GM21619 (cell line): Measurements from ENCODE around the gene MMAB.
"Not testable (repeated sequence)": the region's sequence is repeated elsewhere in the genome, so short reads cannot be mapped to it uniquely, and the experiment has no call there.

Experiments used
- ATAC-seq: cut with Tn5 transposase; IDR thresholded peaks from one replicate; pipeline ENCODE4 v1.9.1; 2021; ENCODE audit not compliant: unreplicated experiment

MMAB gene

GRCh38 chr12:109604132-109604585 is 30.9 kb upstream of the MMAB start:
- no peak for ATAC-seq

GRCh38 chr12:109602132-109602531 is 28.8 kb upstream of the MMAB start:
- ATAC-seq = not testable (repeated sequence)

DNA sequence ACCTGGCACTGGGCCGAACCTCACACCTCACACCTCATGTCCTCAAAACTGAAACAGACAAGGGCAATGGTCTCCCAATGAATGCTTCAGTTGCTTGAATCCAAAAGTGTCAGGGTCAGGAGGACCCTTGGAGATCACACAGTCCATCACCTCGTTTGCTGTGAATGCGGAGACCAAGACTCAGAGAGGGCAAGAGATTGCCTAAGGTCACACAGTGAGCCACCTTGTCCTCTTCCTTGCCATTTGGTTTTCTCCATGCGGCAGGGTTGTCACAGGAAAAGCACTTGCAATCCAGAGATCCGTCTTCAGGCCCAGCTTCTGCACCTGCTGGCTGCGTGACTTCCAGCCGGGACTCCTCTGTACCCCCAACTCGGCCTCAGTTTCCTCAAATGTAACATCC is 28.3 kb upstream of the MMAB start:
- ATAC-seq = no peak

GRCh38 chr12:109600995-109601394 is 27.7 kb upstream of the MMAB start:
- no peak for ATAC-seq

GRCh38 chr12:109600481-109600880 is 27.2 kb upstream of the MMAB start:
- no peak for ATAC-seq

DNA sequence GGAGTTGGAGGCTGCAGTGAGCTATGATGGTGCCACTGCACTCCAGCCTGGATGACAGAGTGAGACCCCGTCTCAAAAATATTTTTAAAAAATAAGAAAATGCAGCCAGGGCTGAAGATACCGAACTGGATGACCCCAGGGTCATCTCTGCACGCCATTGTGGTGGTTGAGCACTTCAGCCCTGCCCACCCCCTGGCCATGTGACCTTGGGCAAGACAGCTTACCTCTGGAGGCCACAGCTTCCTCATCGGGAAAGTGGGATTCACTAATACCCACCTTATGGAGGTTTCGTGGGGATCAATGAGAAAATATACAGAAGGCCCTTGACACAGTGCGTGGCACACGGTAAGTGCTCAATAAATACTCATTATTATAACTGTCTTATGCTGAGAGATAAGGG is 25.8 kb upstream of the MMAB start:
- ATAC-seq = no peak

DNA sequence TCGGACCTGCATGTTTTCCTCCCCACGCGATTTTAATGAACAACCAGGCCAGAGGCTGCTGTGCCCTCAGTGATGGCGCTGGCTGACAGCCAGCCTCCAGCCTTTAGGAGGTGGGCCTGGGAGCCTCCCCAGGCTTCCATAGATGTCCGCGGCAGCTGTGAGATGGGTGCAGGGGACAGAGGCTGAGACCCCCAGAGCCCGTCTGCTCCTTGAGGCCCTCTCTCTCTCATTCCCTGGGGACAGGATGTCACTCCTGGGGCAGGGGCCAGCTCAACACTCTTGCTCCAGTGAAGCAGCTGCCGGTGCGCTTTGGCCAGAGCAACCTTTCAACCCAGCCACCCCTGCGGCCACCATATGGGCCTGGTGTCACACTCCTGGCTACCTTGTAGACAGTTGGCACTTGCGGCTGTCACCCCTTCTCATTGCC is 25.1 kb upstream of the MMAB start:
- ATAC-seq = no peak

GRCh38 chr12:109597795-109598427 is 24.6 kb upstream of the MMAB start:
- no peak for ATAC-seq

GRCh38 chr12:109597414-109597794 is 24.1 kb upstream of the MMAB start:
- ATAC-seq = no peak

DNA sequence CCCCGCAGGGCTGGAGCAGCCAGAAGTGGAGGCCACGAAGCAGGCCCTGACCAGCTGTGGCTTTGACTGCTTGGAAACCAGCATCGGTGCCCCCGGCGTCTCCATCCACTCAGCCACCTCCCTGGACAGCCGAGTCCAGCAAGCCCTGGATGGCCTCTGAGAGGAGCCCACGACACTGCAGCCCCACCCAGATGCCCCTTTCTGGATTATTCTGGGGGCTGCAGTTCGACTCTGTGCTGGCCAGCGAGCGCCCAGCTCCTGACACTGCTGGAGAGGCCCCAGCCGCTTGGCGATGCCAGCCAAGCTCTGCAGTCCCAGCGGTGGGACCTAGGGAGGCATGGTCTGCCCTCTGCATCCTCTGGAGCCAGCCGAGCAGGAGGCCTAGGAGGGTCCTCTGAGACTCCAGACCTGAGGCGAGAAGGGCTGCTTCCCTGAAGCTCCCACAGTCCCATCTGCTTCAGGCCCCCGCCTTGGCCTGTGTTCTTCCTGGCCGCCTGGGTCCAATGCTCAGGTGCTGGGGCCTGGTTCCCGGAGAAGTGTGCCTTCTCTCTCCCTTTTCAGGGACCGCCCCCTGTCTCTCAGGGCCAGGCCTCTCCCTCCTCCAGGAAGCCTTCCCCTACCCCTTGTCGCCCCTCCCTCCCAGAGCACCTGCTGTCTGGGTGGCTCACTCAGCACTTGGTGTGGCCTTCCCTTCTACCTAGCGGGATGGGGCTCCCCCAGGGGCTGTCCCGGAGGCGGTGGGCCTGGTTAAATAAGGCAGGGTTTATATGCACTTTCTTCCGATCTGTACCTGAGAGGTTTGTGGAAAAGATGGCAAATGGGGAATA is 23.3 kb upstream of the MMAB start:
- ATAC-seq = no peak

- no peak for ATAC-seq
Measured at GRCh38 chr12:109595321-109595902, 22.1 kb upstream of the MMAB start.

DNA sequence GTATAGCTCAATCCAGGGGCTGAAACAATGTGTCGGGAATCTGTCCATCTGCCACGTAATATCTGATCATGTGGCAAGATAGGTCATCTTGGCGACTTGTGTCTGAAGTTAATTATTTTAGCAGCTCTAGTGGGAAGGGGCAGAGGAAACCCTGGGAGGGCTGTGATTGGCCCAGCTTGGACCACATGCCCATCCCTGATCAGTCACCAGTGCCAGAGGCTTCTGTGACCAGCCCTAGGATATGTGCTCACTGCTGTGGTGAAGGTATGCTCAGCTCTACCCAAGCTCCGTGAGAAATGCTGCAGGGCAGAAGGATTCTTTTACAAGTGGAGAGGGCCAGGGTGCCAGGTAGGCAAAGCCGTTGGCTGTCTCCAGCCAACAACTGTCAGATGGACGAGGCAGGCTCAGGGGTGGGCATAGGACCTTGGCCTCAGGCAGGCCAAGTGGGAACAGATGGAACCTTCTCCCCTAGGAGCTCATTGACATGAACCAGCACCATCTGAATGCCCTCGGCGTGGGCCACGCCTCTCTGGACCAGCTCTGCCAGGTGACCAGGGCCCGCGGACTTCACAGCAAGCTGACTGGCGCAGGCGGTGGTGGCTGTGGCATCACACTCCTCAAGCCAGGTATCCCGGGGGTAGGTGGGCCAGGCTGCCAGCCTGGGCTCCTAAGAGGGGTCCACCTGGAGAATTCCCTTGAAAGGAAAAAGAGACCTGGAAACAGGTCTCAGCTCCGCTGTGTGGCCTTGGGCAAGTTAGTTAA is 21.4 kb upstream of the MMAB start:
- ATAC-seq = no peak

GRCh38 chr12:109592905-109593272 is 19.6 kb upstream of the MMAB start:
- no peak for ATAC-seq

GRCh38 chr12:109592195-109592904 is 19.0 kb upstream of the MMAB start:
- no peak for ATAC-seq

DNA sequence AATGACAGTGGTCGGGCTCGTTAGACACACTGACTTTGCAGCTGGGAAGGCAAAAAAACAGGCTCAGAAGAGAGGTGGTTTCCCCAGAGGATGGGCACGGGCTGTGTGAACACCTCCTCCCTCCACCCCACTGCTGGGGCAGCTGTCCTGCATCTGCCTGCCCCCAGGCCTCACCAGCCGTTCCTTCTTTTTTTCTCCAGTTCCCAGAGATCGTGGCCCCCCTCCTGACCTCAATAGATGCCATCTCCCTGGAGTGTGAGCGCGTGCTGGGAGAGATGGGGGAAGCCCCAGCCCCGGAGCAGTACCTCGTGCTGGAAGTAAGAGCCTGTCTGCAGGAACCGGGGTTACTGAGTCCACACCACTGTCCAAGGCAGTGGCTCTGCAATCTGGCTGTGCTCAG is 17.7 kb upstream of the MMAB start:
- no peak for ATAC-seq

GRCh38 chr12:109590566-109590965 is 17.3 kb upstream of the MMAB start:
- ATAC-seq = no peak

- no peak for ATAC-seq
Measured at GRCh38 chr12:109589691-109590245, 16.5 kb upstream of the MMAB start.

DNA sequence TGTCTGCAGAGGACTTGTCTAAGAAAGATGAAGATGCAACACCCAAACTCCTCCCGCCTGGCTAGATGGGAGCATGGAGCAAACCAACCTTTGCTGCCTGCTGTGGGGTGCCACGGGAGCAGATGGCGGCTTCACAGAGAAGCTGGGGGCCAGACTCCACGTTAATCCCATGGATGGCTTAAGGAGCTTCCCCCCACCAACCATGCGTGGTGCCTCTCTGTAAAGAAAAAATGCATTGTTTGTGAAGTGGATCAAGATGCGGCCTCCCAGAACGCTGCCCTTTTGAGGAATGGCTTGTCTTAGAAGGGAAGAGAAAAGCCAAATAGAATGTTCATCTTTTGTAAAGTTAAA is 15.9 kb upstream of the MMAB start:
- no peak for ATAC-seq

- ATAC-seq = no peak
Measured at GRCh38 chr12:109588461-109589239, 15.3 kb upstream of the MMAB start.

DNA sequence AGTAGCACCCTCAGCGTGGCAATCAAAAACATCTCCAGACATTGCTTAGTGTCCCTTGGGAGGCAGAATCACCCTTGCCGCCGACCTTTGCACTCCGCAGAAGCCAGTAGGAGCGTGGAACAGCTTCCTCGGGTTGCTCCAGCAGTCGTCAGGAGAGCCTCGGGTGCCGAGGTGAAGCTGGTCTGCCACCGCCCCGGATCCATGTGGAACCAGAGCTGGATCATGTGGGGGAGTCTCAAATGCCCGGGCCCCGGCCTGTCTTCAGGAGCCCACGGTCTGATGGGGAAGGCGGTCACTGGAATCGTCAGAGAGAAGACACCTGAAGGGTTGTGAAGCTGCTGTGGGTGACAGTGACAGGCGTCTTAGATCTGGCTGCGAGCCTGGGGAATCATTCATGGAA is 14.6 kb upstream of the MMAB start:
- no peak for ATAC-seq
